NCI-H82 treated with DMSO at 0.1 percent for 48 hours (cell line): ENCODE measurements around the gene RPS16.

Experiments
- DNase-seq: peaks from one replicate; lab custom pipeline; 2025; ENCODE audit not compliant: unreplicated experiment; lab: John Stamatoyannopoulos, UW

The RPS16 gene

GRCh38 chr19:39449116-39449797 lies 13.5 kb upstream of the RPS16 start:
- no peak for DNase-seq

DNA sequence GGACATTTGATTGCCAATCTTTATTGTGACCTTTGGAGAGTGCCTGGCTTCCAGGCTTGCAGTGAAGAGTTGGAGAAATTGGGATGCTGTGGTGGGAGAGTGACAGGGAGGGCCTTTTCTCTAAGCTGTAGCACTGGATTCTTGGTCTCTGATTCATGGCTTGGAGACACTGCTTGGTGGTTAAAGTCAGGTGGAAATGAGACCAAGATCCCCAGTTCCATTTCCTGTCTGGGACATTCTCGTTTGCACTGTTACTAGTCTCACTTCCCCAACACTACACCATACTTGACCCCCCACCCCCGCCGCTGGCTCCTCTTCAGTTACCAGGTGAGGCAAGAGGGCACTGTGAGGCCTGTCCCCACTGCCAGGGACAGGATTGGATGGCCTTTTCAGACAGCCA lies 12.5 kb upstream of the RPS16 start:
- DNase-seq = no peak

DNA sequence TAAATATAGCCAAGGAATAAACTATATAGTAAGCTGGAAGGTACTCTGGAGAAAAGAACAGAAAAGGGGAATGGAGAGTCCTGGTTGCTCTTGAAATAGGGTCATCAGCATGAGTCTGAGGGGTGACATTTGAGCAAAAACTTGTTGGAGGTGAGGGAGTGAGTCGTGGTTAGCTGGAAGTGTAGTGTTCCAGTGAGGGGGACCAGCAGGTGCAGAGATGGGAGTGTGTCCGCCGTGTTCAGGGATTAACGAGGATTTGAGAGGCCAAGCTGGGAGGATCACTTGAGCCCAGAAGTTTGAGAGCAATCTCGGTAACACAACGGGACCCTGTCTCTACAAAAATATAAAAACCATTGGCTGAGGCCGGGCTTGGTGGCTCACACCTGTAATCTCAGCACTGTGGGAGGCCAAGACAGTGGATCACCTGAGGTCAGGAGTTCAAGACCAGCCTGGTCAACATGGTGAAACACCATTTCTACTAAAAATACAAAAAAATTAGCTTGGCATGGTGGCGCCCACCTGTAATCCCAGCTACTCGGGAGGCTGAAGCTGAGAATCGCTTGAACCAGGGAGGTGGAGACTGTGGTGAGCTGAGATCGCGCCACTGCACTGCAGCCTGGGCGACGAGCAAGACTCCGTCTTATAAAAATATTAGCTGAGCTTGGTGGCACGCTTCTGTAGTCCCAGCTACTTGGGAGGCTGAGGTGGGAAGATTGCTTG lies 10.8 kb upstream of the RPS16 start:
- DNase-seq = no peak

- peak; percentile 94 for DNase-seq
Observed at GRCh38 chr19:39445196-39446111, 9.7 kb upstream of the RPS16 start, which contains the start of gene SUPT5H. Gene SUPT5H (plus strand): TSS chr19:39445582. CDS start chr19:39445891, 309 bp downstream.

- no peak for DNase-seq
Observed at GRCh38 chr19:39444598-39445195, 8.9 kb upstream of the RPS16 start.

DNA sequence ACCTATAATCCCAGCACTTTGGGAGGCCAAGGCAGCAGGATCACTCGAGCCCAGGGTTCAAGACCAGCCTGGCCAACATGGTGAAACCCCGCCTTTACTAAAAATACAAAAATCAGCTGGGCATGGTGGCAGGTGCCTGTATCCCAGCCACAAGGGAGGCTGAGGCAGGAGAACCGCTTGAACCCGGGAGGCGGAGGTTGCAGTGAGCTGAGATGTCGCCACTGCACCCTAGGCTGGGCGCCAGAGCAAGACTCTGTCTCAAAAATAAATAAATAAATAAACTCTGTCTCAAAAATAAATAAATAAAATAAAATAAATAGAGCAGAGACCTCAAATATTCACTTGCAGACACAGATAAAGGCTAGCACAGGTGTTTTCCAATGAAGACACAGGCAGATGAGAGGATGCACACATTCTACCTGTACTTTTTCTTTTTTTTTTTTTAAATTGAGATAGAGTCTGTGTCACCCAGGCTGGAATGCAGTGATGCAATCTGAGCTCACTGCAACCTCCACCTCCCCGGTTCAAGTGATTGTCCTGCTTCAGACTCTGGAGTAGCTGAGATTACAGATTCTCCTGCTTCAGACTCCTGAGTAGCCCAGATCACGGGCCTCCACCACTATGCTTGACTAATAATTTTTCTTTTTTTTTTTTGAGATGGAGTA lies 2.7 kb upstream of the RPS16 start:
- DNase-seq = no peak

DNA sequence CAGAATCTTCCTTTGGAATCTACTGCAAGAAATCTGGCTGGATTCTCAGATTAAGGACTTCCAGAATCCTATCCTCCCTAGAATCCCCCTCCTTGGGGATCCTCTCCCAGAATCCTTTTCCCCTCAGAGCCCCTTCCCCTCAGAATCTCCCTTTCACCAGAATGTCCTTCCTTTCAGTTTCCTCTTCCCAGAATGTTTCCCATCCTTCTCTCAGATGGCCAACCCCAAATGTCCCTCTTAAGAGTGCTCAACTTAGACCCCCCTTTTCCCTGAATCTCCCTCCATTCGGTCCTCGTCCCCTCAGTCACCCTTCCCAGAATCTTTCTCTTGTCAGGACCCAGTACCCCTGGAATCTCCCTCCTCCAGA lies 584 bp upstream of the RPS16 start:
- DNase-seq = no peak

GRCh38 chr19:39434123-39435076 lies 1.3 kb downstream of the RPS16 start:
- no peak for DNase-seq

- no peak for DNase-seq
Observed at GRCh38 chr19:39433480-39434079, 2.2 kb downstream of the RPS16 start.

GRCh38 chr19:39432677-39433025 lies 3.1 kb downstream of the RPS16 start:
- DNase-seq = no peak

DNA sequence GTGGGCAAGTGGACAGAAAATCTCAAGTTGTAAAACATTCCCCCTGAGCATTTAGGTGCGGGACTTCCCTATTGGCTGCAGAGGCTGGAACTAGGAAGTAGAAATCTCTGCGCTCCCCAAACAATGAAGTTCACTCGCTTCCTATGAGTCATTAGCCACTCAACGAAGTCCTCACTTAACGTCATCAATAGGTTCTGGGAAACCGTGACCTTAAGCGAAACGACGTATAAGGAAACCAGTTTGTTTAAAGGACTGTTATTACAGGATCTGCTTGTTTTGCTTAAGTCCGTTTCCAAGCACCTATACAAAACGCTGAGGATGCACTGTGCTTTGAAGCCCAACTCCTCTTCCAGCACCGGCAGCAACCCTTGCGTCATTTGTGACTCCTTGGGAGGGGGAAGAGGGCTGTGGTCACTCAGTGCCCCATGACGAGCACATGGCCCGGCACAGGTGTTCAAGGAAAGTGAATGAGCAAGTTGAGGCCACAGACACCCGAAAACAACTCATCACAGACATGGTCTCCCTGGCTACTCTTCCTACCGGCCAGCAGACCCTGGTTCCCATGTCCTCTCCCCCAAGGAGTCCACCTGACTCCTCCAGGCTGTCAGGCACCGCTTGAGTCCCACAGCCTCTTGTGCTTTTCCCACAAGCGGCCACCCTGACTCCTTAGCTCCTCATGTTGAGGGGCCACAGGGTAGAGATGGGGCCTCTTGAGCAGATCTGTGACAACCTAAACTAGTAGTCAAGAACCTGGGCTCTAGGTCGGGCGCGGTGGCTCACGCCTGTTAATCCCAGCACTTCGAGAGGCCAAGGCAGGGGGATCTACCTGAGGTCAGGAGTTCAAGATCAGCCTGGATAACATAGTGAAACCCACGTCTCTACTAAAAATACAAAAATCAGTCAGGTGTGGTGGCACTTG lies 4.8 kb downstream of the RPS16 start:
- DNase-seq = no peak

DNA sequence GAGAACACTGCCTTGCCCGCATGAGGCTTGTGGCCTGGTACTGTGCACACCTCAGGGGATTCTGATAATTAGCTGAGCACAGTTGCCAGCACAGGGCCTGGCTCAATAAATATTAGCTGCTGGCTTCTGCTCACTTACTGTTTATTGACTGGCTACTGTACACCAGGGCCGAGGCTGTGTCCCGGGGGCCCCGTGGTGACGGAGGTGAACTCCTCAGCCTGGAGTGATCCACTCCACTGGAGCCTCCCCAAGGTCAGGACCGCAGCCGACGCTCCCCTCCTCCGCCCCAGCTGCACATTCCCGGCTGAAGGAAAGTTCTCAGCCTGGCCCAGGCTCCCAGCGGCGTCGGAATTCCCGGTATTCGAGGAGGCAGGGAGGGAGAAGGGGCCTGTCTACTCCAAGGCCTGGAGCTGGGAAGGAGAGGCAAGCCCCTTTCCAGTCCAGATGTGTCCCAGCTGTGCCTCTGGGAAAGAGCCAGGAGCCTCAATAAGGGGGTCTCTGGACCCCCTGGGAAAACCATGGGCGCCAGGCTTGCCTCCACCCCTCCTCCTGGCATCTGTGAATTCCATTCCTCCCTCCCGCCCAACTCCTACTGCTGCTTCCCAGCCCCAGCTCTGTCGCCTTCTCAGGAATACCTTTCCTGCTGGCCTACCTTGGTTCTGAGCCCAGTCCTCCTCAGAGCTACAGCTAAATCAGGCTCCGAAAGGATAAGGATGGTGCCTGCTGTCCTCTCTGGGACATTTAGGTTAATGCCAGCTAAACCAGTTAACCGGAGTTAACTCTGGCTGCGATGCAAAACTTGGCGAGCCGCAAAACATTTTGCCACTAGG lies 7.3 kb downstream of the RPS16 start:
- DNase-seq = no peak

DNA sequence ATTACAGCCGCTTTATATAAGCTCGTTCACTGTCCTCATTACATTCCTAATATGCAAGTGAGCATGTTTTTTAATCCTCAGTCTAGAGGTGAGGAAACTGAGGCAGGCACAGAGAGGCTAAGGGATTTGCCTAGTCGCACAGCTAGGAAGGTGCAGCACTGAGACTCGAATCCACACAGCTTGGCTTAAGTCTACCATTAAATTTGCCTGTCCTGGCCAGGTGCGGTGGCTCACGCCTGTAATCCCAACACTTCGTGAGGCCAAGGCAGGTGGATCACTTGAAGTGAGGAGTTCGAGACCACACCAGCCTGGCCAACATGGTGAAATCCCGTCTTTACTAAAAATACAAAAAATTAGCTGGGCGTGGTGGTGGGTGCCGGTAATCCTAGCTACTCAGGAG lies 8.0 kb downstream of the RPS16 start:
- no peak for DNase-seq

DNA sequence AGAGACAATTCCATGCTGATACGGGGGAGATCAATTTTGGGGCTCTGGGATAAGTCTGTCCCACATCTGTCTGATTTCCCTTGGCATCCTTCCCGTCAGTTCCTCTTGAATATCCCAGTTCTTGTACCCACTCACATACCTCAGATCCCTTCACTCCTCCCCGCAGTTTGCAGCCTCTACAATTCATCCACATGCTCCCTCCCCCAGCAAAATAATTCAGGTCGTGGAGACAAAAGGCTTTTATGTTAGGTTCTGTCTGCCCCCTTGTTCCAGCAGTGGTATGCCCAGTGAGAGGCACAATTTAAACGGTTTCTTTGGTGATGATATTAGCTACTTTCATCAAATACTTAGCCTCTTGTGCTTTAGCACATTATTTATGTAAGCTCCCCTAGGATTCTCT lies 9.6 kb downstream of the RPS16 start:
- DNase-seq = no peak

DNA sequence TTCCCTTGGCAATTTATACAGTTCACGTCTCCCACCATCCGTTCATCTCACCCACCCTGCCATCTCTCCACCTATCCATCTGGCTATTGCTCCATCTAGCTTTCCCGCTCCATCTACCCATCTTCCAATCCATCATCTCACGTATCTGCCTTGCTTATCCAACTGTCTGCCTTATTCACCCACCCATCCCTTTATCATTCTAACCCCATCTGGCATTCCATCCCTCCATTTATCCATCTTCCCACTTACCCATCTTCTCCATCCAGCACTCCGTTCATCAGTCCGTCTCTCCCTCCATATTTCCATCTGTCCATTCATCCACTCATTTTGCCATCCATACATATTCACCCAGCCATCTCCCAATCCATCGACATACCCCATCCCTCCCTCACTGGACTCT lies 10.0 kb downstream of the RPS16 start:
- DNase-seq = no peak

DNA sequence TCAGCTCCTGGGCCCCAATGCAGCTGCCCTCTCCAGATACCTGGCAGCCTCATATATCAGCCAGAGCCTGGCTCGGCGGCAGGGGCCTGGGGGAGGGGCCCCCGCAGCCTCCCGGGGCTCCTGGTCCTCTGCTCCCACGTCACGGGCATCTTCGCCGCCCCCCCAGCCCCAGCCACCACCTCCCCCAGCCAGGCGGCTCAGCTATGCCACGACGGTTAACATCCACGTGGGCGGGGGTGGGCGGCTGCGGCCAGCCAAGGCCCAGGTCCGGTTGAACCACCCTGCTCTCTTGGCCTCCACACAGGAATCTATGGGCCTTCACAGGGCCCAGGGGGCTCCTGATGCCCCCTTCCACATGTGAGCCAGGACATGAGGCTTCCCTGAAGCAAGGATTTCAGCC lies 10.8 kb downstream of the RPS16 start:
- no peak for DNase-seq

- no peak for DNase-seq
Observed at GRCh38 chr19:39423258-39424086, 12.3 kb downstream of the RPS16 start.
